GM12864 (cell line): ENCODE data around the gene CROT.

Experiments
- DNase-seq: peaks from one replicate; pipeline ENCODE4 v3.0.0-alpha.2; 2011; ENCODE audit warnings: low read depth
- H3K4me3 ChIP-seq: 2 replicates; pipeline ENCODE4 v1.5.1; 2011; ENCODE audit warnings: mild to moderate bottlenecking, low read depth, low read length, control low read depth
- TF ChIP-seq, protein P1 (sequence below): IDR thresholded peaks from 2 replicates; pipeline ENCODE4 v1.5.1; 2011; ENCODE audit warnings: low read depth, mild to moderate bottlenecking, moderate library complexity, low read length, control low read depth, inconsistent platforms; ENCODE audit errors: missing control alignments

CROT gene

GRCh38 chr7:87427288-87427687 lies 81.8 kb downstream of the CROT start:
- H3K4me3 ChIP-seq = no peak overlapping the region
- TF ChIP-seq, protein P1, sequence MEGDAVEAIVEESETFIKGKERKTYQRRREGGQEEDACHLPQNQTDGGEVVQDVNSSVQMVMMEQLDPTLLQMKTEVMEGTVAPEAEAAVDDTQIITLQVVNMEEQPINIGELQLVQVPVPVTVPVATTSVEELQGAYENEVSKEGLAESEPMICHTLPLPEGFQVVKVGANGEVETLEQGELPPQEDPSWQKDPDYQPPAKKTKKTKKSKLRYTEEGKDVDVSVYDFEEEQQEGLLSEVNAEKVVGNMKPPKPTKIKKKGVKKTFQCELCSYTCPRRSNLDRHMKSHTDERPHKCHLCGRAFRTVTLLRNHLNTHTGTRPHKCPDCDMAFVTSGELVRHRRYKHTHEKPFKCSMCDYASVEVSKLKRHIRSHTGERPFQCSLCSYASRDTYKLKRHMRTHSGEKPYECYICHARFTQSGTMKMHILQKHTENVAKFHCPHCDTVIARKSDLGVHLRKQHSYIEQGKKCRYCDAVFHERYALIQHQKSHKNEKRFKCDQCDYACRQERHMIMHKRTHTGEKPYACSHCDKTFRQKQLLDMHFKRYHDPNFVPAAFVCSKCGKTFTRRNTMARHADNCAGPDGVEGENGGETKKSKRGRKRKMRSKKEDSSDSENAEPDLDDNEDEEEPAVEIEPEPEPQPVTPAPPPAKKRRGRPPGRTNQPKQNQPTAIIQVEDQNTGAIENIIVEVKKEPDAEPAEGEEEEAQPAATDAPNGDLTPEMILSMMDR = no peak
- DNase-seq = no peak

- H3K4me3 ChIP-seq = no peak overlapping the region
- TF ChIP-seq, protein P1 = no peak
- DNase-seq = no peak
Measured at GRCh38 chr7:87432536-87432935, 87.1 kb downstream of the CROT start.

DNA sequence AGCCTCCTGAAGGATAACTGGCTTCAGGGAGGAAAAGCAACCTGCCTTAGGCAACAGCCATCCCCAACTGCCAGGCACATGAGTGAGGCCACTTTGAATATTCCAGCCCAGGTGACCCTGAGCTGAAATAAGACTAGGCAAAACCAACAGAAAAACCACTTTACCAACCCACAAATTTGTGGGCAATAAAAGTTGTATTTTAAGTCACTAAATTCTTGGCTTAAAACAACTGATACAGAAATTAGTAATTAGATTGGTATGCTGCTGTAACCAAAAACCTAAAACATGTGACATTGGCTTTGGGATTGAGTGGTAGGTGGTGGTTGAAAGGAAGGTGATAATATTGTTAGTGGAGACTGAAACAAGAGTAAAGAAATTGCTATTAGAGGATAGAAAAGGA lies 90.1 kb downstream of the CROT start:
- no peak overlapping the region for H3K4me3 ChIP-seq
- DNase-seq = no peak
- TF ChIP-seq, protein P1 = no peak

GRCh38 chr7:87445897-87446296 lies 100.4 kb downstream of the CROT start:
- H3K4me3 ChIP-seq = no peak overlapping the region
- DNase-seq = peak; percentile 21
- TF ChIP-seq, protein P1 = no peak

GRCh38 chr7:87447116-87447635 lies 101.7 kb downstream of the CROT start:
- DNase-seq = no peak
- TF ChIP-seq, protein P1 = no peak
- H3K4me3 ChIP-seq = no peak overlapping the region

GRCh38 chr7:87448388-87448787 lies 102.9 kb downstream of the CROT start:
- no peak overlapping the region for H3K4me3 ChIP-seq
- TF ChIP-seq, protein P1 = no peak
- no peak for DNase-seq
